Measurements from ENCODE around the gene KCTD16. TPM values are rescaled to one million over a fixed set of nuclear protein-coding genes. Genes with fewer than 3 reads are reported as not detected.

Gene KCTD16
- total and polyA plus RNA-seq, 11 donors = 0.02 to 0.32 (median 0.12) TPM; not detected in 3

GRCh38 chr5:144237851-144238250 is 67.2 kb downstream of the KCTD16 start:
- DNase-seq (no peak), ATAC-seq (peak in 1 of 4 donors; percentile 48)

GRCh38 chr5:144247131-144247530 is 76.5 kb downstream of the KCTD16 start:
- Histone ChIP-seq H3K36me3 (no peaks in the 10 kb centered on the region), H3K27me3 (peaks cover 0 to 6% (median 0%) of the 10 kb centered on the region in 9 donors), H3K9me3 (no peaks in the 10 kb centered on the region), H3K4me1 (no peaks in the 10 kb centered on the region), H3K4me3 (no peak overlapping the region), H3K27ac (no peak overlapping the region)
- intact Hi-C loops (cut with DNase I) = no loop called here
- no peak for DNase-seq
- TF ChIP-seq POLR2A (IDR thresholded peaks at IDR 0.05) = no peak
- TF ChIP-seq, protein P1, sequence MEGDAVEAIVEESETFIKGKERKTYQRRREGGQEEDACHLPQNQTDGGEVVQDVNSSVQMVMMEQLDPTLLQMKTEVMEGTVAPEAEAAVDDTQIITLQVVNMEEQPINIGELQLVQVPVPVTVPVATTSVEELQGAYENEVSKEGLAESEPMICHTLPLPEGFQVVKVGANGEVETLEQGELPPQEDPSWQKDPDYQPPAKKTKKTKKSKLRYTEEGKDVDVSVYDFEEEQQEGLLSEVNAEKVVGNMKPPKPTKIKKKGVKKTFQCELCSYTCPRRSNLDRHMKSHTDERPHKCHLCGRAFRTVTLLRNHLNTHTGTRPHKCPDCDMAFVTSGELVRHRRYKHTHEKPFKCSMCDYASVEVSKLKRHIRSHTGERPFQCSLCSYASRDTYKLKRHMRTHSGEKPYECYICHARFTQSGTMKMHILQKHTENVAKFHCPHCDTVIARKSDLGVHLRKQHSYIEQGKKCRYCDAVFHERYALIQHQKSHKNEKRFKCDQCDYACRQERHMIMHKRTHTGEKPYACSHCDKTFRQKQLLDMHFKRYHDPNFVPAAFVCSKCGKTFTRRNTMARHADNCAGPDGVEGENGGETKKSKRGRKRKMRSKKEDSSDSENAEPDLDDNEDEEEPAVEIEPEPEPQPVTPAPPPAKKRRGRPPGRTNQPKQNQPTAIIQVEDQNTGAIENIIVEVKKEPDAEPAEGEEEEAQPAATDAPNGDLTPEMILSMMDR (IDR thresholded peaks at IDR 0.05) = no peak
- no peak for ATAC-seq

More at GRCh38 chr5:144237851-144238250, 67.2 kb downstream of the KCTD16 start:
- intact Hi-C loops (cut with DNase I) = no loop called here
- no peak overlapping the region for H3K4me3 ChIP-seq
- TF ChIP-seq, protein P1 (IDR thresholded peaks at IDR 0.05) = no peak
- no peak for TF ChIP-seq POLR2A (IDR thresholded peaks at IDR 0.05)
- H3K4me1 ChIP-seq = no peaks in the 10 kb centered on the region
- WGBS, 4 donors = 47 to 52% (median 50%) methylated on average over 2 of the region's 2 CpGs
- peaks cover 0 to 6% (median 0%) of the 10 kb centered on the region in 9 donors for H3K27me3 ChIP-seq
- H3K9me3 ChIP-seq = no peaks in the 10 kb centered on the region
- no peak overlapping the region for H3K27ac ChIP-seq
- H3K36me3 ChIP-seq = no peaks in the 10 kb centered on the region

GRCh38 chr5:144248015-144248414 is 77.3 kb downstream of the KCTD16 start:
- no peaks in the 10 kb centered on the region for H3K9me3 ChIP-seq
- ATAC-seq (no peak), DNase-seq (no peak)
- intact Hi-C loops (cut with DNase I) = no loop called here
- no peak overlapping the region for H3K27ac ChIP-seq
- no peaks in the 10 kb centered on the region for H3K4me1 ChIP-seq
- H3K36me3 ChIP-seq = no peaks in the 10 kb centered on the region
- no peak overlapping the region for H3K4me3 ChIP-seq
- TF ChIP-seq, protein P1 (IDR thresholded peaks at IDR 0.05) = no peak
- no peak for TF ChIP-seq POLR2A (IDR thresholded peaks at IDR 0.05)
- peaks cover 0 to 6% (median 0%) of the 10 kb centered on the region in 9 donors for H3K27me3 ChIP-seq
- 62 to 77% (median 74%) methylated on average over 2 of the region's 2 CpGs for WGBS, 4 donors

GRCh38 chr5:144249755-144250464 is 79.2 kb downstream of the KCTD16 start:
- DNase-seq (no peak), ATAC-seq (no peak)
- 42 to 49% (median 46%) methylated on average over 2 of the region's 2 CpGs for WGBS, 4 donors
- no peak for TF ChIP-seq POLR2A (IDR thresholded peaks at IDR 0.05)
- TF ChIP-seq, protein P1 (IDR thresholded peaks at IDR 0.05) = no peak
- intact Hi-C loops (cut with DNase I) = no loop called here
- Histone ChIP-seq H3K36me3 (no peaks in the 10 kb centered on the region), H3K27me3 (no peaks in the 10 kb centered on the region), H3K4me1 (no peaks in the 10 kb centered on the region), H3K4me3 (no peak overlapping the region), H3K27ac (no peak overlapping the region), H3K9me3 (no peaks in the 10 kb centered on the region)

Data from heart left ventricle (tissue), 16 donors.